GM18508 (cell line): Measurements from ENCODE around the gene VWA8.
"Not testable (repeated sequence)": the region's sequence is repeated elsewhere in the genome, so short reads cannot be mapped to it uniquely, and the experiment has no call there.

Source experiments
- ATAC-seq: cut with Tn5 transposase; IDR thresholded peaks from one replicate; pipeline ENCODE4 v1.9.1; 2021; ENCODE audit warnings: moderate number of reproducible peaks; ENCODE audit not compliant: insufficient read depth, unreplicated experiment

VWA8 gene

GRCh38 chr13:41813426-41813825 is 147.5 kb downstream of the VWA8 start:
- ATAC-seq: no peak

DNA sequence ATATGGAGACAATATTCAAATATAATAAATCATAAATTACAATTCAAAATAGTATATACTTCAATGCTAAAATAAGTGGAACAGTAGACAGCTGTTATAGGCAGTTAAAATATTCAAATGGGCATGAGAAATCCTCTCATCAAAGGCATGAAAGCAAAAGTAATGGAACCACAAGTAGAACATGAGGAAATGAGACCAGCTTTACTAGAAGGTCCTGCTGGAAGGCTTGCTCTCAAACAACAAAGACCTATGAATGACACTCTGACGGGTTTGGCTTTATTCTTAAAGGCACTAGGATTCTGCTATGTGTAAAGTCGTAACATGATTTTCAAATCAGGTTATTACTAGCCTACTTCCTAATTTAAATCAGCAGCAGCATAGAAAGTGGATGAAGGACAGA is 148.1 kb downstream of the VWA8 start:
- no peak for ATAC-seq

DNA sequence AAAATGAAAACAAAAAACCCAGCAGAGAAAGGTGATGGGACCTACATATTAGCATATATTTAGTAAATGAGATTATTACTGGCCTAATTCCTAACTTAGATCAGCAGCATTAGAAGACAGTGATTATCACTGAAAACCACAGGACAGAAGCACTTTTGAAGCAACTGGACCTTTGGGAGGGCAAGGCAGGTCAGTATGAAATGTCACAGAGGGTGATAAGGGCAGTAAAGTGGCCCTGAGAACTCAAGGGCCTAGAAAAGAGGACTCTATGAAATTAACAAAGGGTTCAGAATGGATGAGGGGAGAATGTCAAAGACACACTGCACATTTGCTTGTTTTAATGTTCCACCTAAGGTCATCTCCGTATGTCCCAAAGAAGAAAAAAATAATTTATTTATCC is 148.7 kb downstream of the VWA8 start:
- no peak for ATAC-seq

DNA sequence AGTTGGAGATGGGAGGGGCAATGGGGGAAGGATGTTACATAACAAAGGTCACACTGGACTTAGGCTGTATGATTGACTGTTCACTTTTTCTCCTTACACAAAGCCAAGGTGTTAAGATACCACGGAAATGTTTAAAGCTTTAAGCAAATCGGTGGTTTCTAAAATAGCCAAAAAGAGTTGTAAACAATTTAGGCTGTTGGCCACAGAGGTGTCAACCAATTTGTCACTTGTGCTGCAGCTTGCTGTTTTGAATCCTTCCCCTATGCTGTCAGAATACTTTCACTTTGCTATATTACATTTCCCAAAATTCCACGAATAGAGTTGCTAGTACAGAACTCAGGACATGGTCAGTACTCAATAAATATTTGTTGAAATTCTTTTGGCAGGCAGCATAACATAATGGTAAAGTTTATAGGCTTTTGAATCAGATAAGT is 149.3 kb downstream of the VWA8 start:
- ATAC-seq: no peak

GRCh38 chr13:41809962-41810361 is 150.9 kb downstream of the VWA8 start:
- ATAC-seq: no peak

GRCh38 chr13:41803445-41803735 is 157.5 kb downstream of the VWA8 start:
- not testable (repeated sequence) for ATAC-seq

DNA sequence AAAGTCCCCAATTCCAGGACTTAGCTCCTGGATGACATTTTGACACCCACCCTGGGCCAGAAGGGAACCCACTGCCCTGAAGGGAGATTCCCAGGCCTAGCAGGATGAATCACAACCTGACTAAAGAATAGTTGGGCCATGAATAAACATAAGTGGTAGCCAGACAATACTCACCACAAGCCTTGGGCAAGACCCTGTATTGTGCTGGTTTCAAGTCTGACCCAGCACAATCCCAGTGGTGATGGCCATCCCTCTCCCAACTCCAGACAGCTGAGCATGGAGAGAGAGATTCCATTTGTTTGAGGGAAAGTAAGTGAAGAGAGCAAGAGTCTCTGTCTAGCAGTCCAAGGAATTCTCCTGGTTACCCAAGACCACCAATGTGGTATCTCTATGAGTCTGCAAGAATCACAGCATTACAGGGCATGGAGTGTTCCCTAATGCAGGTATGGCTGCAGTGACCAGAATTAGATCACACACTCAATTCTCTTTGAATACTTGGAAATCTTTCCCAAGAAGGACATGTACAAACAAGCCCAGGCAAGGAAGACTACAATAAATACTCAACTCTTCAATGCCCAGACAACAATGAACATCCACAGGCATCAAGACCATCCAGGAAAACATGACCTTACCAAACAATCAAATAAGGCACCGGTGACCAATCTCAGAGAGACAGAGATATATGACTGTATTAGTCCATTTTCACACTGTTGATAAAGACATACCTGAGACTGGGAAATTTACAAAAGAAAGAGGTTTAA is 158.0 kb downstream of the VWA8 start:
- ATAC-seq: no peak

- no peak for ATAC-seq
Observed at GRCh38 chr13:41802043-41802683, 158.7 kb downstream of the VWA8 start.

DNA sequence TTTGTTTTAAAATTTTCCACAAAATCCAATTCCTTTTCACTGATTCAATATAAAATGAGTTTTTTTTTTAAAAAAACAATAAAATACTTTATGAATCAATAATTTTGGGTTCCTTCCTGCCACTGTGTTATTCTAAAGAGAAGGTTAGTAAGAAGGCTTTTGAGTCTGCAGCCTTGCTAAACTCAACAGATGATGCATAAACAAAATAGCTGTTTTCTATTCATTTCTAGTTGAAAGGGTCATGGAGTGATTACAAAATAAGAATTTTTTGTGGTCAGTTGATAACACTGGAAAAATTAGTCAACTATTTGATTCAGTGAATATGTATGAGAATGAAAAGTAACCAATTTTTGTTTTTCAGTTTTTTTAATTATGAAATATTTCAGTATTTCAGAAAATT is 169.9 kb downstream of the VWA8 start:
- no peak for ATAC-seq

DNA sequence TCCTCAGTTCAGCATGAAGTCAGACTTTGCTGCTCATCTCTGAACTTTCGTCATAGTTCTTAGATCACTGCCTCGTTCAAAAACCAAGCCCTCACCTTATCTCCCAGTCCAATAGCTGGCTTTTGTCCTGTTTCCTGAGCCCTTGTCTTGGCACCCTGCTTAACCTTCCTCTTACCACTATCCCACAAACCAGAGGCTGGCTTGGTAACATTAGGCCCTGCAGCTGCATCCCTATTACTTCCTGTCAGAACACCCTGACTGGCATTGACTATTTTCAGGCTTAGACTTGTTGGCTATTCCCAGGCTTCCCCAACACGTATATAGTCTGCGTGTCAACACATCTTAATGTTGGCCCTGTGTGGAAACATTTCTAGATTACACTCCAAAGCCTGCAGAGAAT is 172.4 kb downstream of the VWA8 start:
- no peak for ATAC-seq

DNA sequence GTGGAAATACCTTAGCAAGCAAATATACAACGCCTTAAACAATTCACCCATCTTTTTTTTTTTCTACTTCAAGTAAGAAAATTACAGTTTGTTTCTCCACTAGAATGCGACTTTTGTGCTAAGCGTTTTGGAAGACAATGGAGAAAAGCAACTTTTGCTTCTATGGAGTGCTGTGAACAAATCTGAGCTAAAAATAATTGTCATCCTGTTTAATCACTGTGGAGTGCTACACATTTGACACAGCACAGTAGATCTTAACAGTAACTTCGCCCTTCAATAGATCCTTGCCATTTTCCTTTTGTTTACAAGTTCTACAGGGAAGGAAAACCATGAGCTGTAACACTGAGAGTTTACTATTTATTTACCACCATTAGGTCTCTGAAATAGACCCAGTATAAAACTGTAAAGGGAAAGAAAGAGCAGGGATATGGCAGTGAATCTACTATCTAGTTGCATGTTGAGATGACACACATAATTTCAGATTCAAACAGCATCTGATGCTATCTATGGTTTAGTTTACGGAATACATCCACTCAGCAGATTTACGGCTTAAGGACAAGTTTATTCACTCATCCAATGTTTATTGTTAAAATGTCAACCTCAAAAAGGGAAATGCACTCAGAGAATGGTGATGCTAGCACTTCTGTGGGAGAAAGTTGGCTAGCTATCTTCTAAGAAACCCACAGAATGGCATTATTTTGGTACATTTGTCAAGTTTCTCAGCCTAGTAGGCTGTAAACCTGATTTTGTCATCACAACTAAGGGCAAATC is 175.3 kb downstream of the VWA8 start:
- no peak for ATAC-seq

- no peak for ATAC-seq
Observed at GRCh38 chr13:41782086-41782485, 178.8 kb downstream of the VWA8 start.

- no peak for ATAC-seq
Observed at GRCh38 chr13:41780715-41781706, 179.9 kb downstream of the VWA8 start.

DNA sequence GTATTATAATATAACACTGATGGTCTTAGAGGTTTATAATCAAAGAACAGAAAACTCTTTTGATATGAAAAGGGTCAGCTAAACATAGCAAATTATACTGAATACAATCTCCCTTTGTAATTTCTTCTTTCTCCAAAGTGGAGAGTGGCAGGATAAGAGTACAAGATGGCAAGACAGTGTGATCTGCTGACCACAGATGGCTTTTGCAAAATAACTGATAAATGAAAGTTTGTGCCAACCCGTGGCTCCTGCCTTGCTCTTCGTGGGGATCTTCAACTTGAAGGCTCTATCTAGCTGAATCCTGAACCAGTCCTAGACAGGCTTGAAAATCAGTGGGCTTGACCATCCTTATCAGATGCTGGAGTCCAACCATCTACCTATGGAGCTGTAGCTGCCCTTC is 185.7 kb downstream of the VWA8 start:
- ATAC-seq: no peak

- ATAC-seq: no peak
Observed at GRCh38 chr13:41774605-41775218, 186.2 kb downstream of the VWA8 start.

GRCh38 chr13:41767801-41768200 is 193.1 kb downstream of the VWA8 start:
- no peak for ATAC-seq

DNA sequence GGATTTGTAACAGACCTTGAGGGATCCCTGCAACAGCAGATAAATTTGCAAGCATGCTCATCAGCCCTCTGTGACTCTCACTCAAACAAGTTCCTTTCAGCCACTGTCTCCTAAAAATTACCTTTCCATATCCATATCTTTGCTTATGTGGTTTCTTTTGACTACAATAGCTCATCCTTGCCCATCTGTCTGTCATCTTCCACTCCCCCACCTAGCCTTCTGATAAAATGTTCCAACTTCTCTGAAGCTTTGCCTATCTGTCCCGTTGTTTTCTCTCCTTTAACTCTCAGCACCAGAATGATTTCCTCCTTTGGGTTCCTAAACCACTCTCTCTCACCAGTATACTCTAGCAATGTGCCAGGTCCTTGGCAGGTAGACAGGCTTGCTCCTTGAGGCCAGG is 194.5 kb downstream of the VWA8 start:
- no peak for ATAC-seq

DNA sequence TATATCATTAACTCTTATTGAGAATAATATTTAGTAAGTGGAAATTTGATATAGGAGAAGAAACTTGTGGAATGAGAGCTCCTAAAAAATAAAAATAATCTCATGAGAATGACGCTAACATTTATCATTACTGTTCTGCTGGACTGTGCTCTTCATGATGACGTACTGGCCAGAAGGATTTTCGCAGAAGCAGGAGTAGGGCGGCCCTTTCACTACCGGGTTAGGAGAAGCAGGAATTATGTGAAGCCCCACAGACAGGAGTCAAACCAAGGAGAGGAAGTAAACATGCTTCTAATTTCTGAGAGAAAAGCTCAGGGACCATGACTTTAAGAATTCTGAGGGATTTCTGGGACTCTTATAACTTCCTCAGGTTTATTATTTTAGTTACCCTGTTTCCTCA is 195.1 kb downstream of the VWA8 start:
- no peak for ATAC-seq

GRCh38 chr13:41765020-41765419 is 195.9 kb downstream of the VWA8 start:
- no peak for ATAC-seq

- ATAC-seq: no peak
Observed at GRCh38 chr13:41764558-41764957, 196.4 kb downstream of the VWA8 start.
